AG10803 (cell line): ENCODE data around the gene GPC5.

Experiments
- DNase-seq: peaks from one replicate; pipeline ENCODE4 v3.0.0; 2010; ENCODE audit warnings: low read depth
- H3K4me3 ChIP-seq: 2 replicates; pipeline ENCODE4 v1.5.1; 2011; ENCODE audit warnings: mild to moderate bottlenecking, low read length, control low read depth
- CTCF ChIP-seq: conservative IDR thresholded peaks from 2 replicates; pipeline ENCODE4 v1.5.1; 2011; ENCODE audit warnings: mild to moderate bottlenecking, low read length, control low read depth, inconsistent platforms

The GPC5 gene

GRCh38 chr13:91355099-91355825 lies 43.2 kb upstream of the GPC5 start:
- no peak for DNase-seq
- TF ChIP-seq CTCF, result no peak
- H3K4me3 ChIP-seq, result no peak overlapping the region

- no peak overlapping the region for H3K4me3 ChIP-seq
- no peak for DNase-seq
- TF ChIP-seq CTCF, result no peak
These were observed 42.4 kb upstream of the GPC5 start for GRCh38 chr13:91355826-91356710.

GRCh38 chr13:91356919-91357612 lies 41.4 kb upstream of the GPC5 start:
- no peak overlapping the region for H3K4me3 ChIP-seq
- no peak for TF ChIP-seq CTCF
- no peak for DNase-seq

GRCh38 chr13:91357613-91358386 lies 40.6 kb upstream of the GPC5 start:
- no peak for DNase-seq
- no peak for TF ChIP-seq CTCF

GRCh38 chr13:91358387-91358782 lies 40.0 kb upstream of the GPC5 start:
- H3K4me3 ChIP-seq, result no peak overlapping the region
- DNase-seq, result no peak
- no peak for TF ChIP-seq CTCF

More at GRCh38 chr13:91357613-91358386, 40.6 kb upstream of the GPC5 start:
- no peak overlapping the region for H3K4me3 ChIP-seq

- DNase-seq, result no peak
- no peak for TF ChIP-seq CTCF
- no peak overlapping the region for H3K4me3 ChIP-seq
These were observed 39.3 kb upstream of the GPC5 start for GRCh38 chr13:91359111-91359510.
